CD4-positive, alpha-beta T cell treated with Interleukin-12 subunit alpha and Interleukin-12 subunit beta, for 1 hour (primary cell): ENCODE results near the gene ADAMTS17.

Experiments
- DNase-seq: peaks from one replicate; pipeline ENCODE4 v3.0.0-alpha.2; 2020

The ADAMTS17 gene

GRCh38 chr15:100061944-100062343, 279.8 kb downstream of the ADAMTS17 start:
- no peak for DNase-seq

GRCh38 chr15:100060276-100060926, 281.4 kb downstream of the ADAMTS17 start:
- no peak for DNase-seq

- DNase-seq: no peak
Measured at GRCh38 chr15:100059521-100059920, 282.3 kb downstream of the ADAMTS17 start.

DNA sequence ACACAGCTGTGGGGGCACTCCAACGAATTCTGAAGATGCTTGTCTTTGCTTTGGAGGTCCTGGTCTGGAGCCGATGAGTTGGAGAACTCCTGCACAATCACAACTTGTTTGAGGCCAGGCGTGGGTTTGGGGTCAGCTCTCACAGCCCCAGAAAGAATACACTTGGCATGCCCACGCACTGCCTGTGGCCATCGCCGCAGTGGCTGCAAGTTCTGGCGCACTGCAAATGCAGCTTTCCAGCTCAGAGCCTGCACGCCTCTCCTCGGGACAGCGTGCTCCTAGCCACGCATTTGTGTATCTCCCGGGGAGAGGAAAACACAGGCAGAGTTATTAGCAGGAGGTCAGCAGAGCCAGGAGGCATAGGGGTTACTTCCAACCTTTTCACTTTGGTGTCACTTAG, 282.7 kb downstream of the ADAMTS17 start:
- no peak for DNase-seq

GRCh38 chr15:100058458-100058857, 283.3 kb downstream of the ADAMTS17 start:
- DNase-seq: no peak

DNA sequence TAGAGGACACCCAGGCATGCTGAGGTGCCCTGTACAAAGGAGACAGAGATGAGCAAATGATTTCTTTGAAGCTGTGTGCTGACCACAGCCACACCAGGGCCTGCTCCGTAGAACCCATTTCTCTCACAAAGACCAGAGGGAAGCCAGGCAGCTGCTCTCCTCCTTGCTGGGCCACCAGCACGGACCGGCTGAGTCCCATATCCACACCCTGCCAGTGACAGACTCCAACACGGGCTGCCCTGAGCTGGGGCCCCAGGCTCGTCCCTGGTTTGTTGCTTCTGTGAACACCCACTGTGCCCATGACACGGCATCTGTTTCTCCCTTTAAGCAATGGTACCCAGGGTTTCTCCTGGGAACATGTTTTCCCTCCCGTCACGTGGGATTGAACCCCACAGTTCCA, 284.5 kb downstream of the ADAMTS17 start:
- DNase-seq: no peak

GRCh38 chr15:100056411-100057072, 285.2 kb downstream of the ADAMTS17 start:
- no peak for DNase-seq

GRCh38 chr15:100055821-100056220, 286.0 kb downstream of the ADAMTS17 start:
- no peak for DNase-seq

- DNase-seq: no peak
Measured at GRCh38 chr15:100054539-100054938, 287.2 kb downstream of the ADAMTS17 start.

DNA sequence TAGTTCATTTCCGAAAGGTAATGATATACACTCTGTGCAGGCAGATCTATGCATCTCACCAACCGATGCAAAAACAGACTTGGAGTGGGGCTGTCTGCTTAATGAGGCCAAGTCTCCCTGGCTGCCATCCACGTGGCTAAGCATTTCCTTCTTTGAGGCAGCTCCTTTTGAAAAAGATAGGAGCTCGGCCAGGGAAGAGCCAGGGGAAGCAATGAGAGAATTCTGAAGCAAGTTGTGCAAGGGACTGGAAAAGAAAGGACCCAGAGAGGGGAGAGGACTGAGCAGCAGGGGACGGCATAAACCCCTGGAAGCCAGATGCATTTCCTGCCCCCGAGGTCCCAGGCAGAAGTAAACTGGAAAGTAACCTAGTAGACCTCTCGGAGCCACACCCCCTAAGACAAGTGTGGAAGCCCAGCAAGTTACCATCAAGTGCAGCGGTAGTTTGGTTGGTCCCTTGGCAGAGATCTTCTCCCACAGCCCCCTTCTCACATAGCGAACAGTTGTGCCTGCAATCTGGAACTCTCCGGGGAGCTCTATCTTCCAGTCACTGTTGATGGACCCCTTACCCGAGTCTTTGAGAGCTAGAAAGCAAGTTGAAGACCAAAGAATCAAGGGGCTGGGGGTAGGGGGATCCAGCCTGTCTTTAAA, 288.2 kb downstream of the ADAMTS17 start:
- DNase-seq: no peak

GRCh38 chr15:100052716-100053473, 288.9 kb downstream of the ADAMTS17 start:
- DNase-seq: no peak

- DNase-seq: no peak
Measured at GRCh38 chr15:100050877-100051786, 290.6 kb downstream of the ADAMTS17 start.

GRCh38 chr15:100049936-100050876, 291.6 kb downstream of the ADAMTS17 start:
- no peak for DNase-seq

GRCh38 chr15:100049483-100049882, 292.3 kb downstream of the ADAMTS17 start:
- DNase-seq: no peak

- no peak for DNase-seq
Measured at GRCh38 chr15:100048736-100049135, 293.0 kb downstream of the ADAMTS17 start.

DNA sequence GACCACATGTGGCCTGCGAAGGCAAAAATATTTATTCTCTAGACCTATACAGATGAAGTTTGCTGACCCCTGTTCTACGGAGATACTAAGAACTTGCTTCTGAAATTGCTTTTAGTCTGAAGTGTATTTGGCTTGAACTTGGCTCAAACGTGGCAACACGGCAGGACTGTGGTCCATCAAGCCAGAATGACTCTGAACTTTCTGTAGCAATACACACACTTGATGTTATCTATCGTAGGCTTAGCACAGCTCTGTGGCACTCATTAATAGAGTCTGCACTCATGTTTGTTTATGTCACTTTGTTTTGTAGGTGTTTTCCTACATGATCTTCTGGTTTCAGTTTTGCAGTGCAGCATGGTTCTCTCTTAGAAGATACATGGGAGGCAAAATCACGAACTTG, 298.1 kb downstream of the ADAMTS17 start:
- DNase-seq: no peak

DNA sequence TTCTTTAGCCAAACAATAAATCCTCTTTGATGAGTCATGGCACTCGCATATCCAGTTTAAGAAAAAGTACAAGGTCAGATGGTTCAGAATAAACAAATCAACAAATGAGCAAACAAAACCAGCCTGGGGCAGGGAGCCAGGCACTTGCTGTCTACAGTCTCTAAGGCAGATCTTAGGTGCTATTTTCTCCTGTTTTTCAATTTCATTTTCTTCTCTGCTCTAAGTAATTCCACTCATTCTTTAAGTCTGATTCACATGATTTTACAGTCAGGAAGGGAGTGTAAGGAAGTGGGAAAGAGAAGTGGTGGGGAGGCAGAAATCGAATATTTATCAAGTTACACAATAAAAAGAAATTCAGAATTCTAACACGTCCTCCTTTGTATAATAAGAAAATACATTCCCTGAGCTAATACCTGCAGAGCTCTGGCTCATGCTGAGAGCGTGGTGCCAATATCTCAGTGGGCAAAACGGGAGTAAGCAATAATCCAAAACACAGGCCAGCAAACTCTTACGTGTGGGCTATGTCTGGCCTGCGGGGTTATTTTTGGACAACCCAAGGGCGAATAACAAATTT, 298.6 kb downstream of the ADAMTS17 start:
- DNase-seq: no peak

GRCh38 chr15:100042558-100042957, 299.2 kb downstream of the ADAMTS17 start:
- no peak for DNase-seq

- no peak for DNase-seq
Measured at GRCh38 chr15:100041127-100041828, 300.5 kb downstream of the ADAMTS17 start.

GRCh38 chr15:100039994-100040393, 301.8 kb downstream of the ADAMTS17 start:
- DNase-seq: no peak
